Measurements from ENCODE around the gene NTF4.
A peak's percentile ranks its signal among the peaks of the same experiment; 100 is the strongest.

NTF4 gene

GRCh38 chr19:49103331-49104085, 38.9 kb upstream of the NTF4 start:
- H3K27ac ChIP-seq: peak overlapping the region; percentile 58
- TF ChIP-seq CTCF (IDR thresholded peaks at IDR 0.05; ENCODE audit: low read depth, low read length): no peak
- DNase-seq: no peak
- H3K27me3 ChIP-seq (ENCODE audit: insufficient read depth, low read depth, severe bottlenecking): no peaks in the 10 kb centered on the region
- H3K9me3 ChIP-seq (ENCODE audit: severe bottlenecking): no peaks in the 10 kb centered on the region
- H3K36me3 ChIP-seq: peaks cover 88% of the 10 kb centered on the region
- no peak overlapping the region for H3K4me3 ChIP-seq (ENCODE audit: low read depth, low read length)

- Histone ChIP-seq H3K27ac (no peak overlapping the region; the same call in 1 of the 2 replicates), H3K36me3 (peaks cover 86% of the 10 kb centered on the region), H3K9me3 (ENCODE audit: severe bottlenecking) (no peaks in the 10 kb centered on the region), H3K27me3 (ENCODE audit: insufficient read depth, low read depth, severe bottlenecking) (no peaks in the 10 kb centered on the region), H3K4me3 (ENCODE audit: low read depth, low read length) (no peak overlapping the region)
- DNase-seq: no peak
- TF ChIP-seq CTCF (IDR thresholded peaks at IDR 0.05; ENCODE audit: low read depth, low read length): no peak
Observed at GRCh38 chr19:49102303-49102702, 37.7 kb upstream of the NTF4 start.

DNA sequence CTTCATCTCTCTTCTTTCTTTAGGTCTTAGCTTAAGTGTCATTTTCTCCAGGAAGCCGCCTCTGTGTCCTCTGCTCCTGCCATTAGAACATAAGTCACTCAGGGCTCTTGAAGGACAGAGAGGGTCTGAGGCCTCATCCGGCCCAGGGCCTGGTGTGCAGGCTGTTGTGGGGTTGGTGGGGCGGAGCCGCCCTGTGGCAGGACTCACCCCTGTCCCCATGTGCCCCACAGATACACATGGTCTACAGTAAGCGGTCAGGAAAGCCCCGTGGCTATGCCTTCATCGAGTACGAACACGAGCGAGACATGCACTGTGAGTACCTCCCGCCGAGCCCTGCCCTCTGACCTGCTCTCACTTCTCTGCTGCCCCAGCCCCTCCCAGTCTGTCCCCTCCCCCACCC, 36.5 kb upstream of the NTF4 start:
- H3K4me3 ChIP-seq (ENCODE audit: low read depth, low read length): no peak overlapping the region
- no peaks in the 10 kb centered on the region for H3K27me3 ChIP-seq (ENCODE audit: insufficient read depth, low read depth, severe bottlenecking)
- TF ChIP-seq CTCF (IDR thresholded peaks at IDR 0.05; ENCODE audit: low read depth, low read length): no peak
- H3K27ac ChIP-seq: no peak overlapping the region
- H3K36me3 ChIP-seq: peaks cover 86% of the 10 kb centered on the region
- no peak for DNase-seq
- no peaks in the 10 kb centered on the region for H3K9me3 ChIP-seq (ENCODE audit: severe bottlenecking)

GRCh38 chr19:49098795-49099194, 34.2 kb upstream of the NTF4 start:
- no peak for TF ChIP-seq CTCF (IDR thresholded peaks at IDR 0.05; ENCODE audit: low read depth, low read length)
- Histone ChIP-seq H3K27ac (no peak overlapping the region), H3K36me3 (peaks cover 87% of the 10 kb centered on the region), H3K4me3 (ENCODE audit: low read depth, low read length) (no peak overlapping the region), H3K9me3 (ENCODE audit: severe bottlenecking) (no peaks in the 10 kb centered on the region), H3K27me3 (ENCODE audit: insufficient read depth, low read depth, severe bottlenecking) (no peaks in the 10 kb centered on the region)
- DNase-seq: no peak

GRCh38 chr19:49097453-49098288, 33.1 kb upstream of the NTF4 start:
- DNase-seq: peak; percentile 76
- peak; percentile 94 for TF ChIP-seq CTCF (IDR thresholded peaks at IDR 0.05; ENCODE audit: low read depth, low read length)
- Histone ChIP-seq H3K27me3 (ENCODE audit: insufficient read depth, low read depth, severe bottlenecking) (no peaks in the 10 kb centered on the region), H3K36me3 (peaks cover 87% of the 10 kb centered on the region), H3K9me3 (ENCODE audit: severe bottlenecking) (no peaks in the 10 kb centered on the region), H3K4me3 (ENCODE audit: low read depth, low read length) (no peak overlapping the region), H3K27ac (peak overlapping the region; percentile 9)

Measured in WERI-Rb-1 (cell line).